ENCODE measurements around the gene MICU1. TPM values are rescaled to one million over a fixed set of nuclear protein-coding genes. Genes with fewer than 3 reads are reported as not detected.

Gene MICU1
- total RNA-seq = 64.7 and 81.9 TPM in 2 replicates

GRCh38 chr10:72625608-72626443 lies at the start of gene MICU1:
MICU1 (minus strand) TSS chr10:72626079; CDS start chr10:72566793, 59,286 bp downstream.

DNA sequence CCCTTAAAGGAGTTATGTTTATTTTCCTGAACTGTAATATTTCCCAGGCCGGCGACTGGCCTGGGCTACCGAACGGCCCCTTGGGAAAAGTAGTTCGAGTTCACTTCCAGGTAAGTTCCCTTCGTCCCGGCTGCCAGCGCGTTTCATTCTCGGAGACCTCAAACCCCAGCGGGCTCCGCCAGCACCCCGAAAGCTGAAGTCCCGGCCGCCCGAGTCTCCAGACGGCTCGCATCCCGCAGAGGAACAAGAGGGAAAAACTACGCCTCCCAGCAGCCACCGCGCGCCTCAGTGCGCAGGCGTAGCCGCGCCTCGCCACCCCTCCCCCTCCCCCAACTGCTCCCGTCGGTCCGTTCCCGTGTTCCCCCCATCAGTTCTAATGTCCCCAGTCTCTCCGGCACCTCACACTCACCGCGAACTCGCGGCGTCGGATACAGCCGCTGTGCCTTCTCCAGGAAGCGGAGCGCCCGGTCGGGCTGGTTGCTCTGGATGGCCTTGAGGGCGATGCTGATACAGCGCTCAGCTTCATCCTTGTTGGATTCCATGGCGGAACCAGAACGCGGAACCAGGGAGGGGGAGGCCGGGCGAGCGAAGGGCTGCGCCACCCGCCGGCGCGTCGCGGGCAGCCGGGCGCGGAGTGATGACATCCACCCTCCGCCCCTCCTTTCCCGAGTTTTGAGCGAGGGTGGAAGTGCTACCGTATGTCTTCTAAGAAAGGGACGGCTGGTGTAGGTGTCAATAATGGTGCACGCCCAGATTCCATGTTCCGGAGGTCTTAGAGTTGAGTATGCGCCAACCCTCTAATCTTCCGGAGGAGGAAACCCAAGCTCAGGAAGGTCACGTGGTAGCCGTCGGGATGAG lies 271.3 kb downstream of the MICU1 start, which contains the start of gene DNAJB12:
Gene DNAJB12, minus strand, starts transcription at position 564 of the 858 bp plus-strand sequence. Its CDS starts 22 bp downstream, at position 542.

Other genes with a start within 250 kb of the MICU1 start
- gene MCU, start 66.1 kb upstream of the MICU1 start, total RNA-seq = 38.4 and 40.5 TPM in 2 replicates